ENCODE data around the gene SSTR4. TPM values are rescaled to one million over a fixed set of nuclear protein-coding genes. Genes with fewer than 3 reads are reported as not detected.
A peak's percentile ranks its signal among the peaks of the same experiment; 100 is the strongest.

Gene SSTR4
- total RNA-seq, 2 experiments from 2014 or later, result not detected

DNA sequence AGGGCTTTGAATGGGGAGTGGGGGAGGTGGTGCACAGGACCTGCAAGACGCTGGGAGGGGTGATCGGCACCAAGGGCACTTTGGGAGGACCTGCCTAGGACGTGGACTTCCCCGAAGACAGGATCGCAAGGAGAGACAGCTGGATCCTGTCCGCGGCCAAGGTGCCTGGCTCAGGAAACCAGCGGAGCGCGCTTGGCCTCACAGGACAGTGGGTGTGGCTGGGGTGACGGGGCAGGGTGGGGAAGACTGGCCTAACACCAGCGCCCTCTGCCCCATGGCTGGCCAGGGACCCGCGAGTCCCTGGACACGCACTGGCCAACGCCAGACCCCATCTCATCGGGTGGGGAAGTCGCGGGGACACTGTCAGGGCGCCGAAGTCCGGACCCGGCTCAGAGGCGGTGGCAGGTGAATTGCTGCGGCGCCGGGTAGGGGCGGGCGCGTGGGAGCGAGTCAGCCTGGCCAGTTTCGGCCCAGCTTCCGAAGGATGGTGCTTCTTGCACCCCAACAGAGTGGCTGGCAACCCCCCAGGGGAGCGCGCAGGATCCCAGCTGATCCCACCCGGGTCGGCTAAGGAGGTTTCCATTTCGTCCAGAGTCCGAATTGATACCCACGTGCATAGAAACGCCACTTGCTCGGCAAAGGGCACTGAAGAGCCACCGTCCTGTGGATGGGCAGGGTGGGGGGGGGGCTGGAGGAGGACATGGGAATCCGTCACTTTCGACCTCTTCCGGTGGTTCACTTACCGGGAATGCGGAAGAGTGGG lies 15.1 kb downstream of the SSTR4 start:
- ChIA-PET POLR2A (no interaction called here), CTCF (ENCODE audit: unreplicated experiment) (no interaction called here)
- H3K4me1 ChIP-seq (ENCODE audit: insufficient read depth, low read length, poor library complexity, severe bottlenecking), result no peaks in the 10 kb centered on the region
- H3K9me2 ChIP-seq (ENCODE audit: insufficient read depth, low read length), result no peaks in the 10 kb centered on the region
- intact Hi-C loops (cut with micrococcal nuclease; ENCODE audit: unreplicated experiment), result no loop called here
- BruUV-seq (replicated peaks), result no TSS peak
- no peak overlapping the region for H3K27ac ChIP-seq (ENCODE audit: low read depth, low read length, poor library complexity, severe bottlenecking)
- H3K36me3 ChIP-seq (ENCODE audit: insufficient read depth, low read length), result no peaks in the 10 kb centered on the region
- H3K9me3 ChIP-seq (ENCODE audit: low read length), result no peaks in the 10 kb centered on the region
- no peak overlapping the region for H3K4me3 ChIP-seq (ENCODE audit: low read depth, low read length, poor library complexity, severe bottlenecking)
- no peak for DNase-seq (ENCODE audit: low spot score)
- TF ChIP-seq, protein P1, sequence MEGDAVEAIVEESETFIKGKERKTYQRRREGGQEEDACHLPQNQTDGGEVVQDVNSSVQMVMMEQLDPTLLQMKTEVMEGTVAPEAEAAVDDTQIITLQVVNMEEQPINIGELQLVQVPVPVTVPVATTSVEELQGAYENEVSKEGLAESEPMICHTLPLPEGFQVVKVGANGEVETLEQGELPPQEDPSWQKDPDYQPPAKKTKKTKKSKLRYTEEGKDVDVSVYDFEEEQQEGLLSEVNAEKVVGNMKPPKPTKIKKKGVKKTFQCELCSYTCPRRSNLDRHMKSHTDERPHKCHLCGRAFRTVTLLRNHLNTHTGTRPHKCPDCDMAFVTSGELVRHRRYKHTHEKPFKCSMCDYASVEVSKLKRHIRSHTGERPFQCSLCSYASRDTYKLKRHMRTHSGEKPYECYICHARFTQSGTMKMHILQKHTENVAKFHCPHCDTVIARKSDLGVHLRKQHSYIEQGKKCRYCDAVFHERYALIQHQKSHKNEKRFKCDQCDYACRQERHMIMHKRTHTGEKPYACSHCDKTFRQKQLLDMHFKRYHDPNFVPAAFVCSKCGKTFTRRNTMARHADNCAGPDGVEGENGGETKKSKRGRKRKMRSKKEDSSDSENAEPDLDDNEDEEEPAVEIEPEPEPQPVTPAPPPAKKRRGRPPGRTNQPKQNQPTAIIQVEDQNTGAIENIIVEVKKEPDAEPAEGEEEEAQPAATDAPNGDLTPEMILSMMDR (conservative IDR thresholded peaks at IDR 0.05; ENCODE audit: low read length), result no peak
- TF ChIP-seq EZH2phosphoT487 (IDR thresholded peaks at IDR 0.05; ENCODE audit: borderline replicate concordance, low read depth, low read length), result no peak
- H2AFZ ChIP-seq (ENCODE audit: low read length), result no peak overlapping the region
- H3K79me2 ChIP-seq (ENCODE audit: insufficient read depth, low read depth, low read length), result no peaks in the 10 kb centered on the region
- H3K4me2 ChIP-seq (ENCODE audit: low read length), result no peak overlapping the region
- H4K20me1 ChIP-seq (ENCODE audit: insufficient read depth, low read length), result no peaks in the 10 kb centered on the region

DNA sequence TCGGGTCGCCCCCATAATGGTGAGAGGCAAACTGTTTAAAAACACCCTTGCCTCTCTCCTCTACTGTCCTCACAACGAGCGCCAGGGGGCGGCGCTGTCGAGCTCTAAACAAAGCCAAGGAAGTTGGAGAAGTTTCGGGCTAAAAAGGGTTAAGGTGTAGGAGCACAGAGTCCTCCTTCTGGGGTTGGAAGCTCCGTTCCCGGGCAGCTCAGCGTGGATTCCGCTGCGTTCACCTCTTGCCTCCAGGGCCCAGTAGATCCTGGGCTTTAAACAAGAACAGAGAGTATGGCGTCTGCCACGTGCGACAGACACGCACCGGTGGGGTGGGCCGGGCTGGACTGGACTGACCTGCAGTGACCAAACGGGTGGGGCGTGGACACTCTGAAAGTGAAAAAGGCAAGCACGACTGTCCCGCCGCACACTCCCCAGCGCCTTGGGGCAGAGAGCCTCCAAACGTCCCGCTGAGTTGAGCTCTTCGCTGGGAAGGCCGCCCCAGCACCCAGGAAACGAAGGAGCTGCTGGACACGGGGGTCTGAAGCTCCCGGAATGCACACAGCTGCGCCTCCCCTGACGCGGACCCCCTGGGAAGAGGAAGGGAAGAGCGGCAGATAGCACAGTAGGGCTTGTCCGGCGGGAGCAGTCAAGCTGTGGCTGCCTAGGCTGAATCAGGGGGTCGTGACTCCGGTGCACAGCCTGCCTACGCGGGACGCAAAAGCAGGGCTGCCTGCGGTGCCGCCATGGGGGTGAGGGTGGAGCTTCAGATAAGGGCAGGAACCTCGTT lies 15.9 kb downstream of the SSTR4 start:
- Histone ChIP-seq H3K4me1 (ENCODE audit: insufficient read depth, low read length, poor library complexity, severe bottlenecking) (no peaks in the 10 kb centered on the region), H4K20me1 (ENCODE audit: insufficient read depth, low read length) (no peaks in the 10 kb centered on the region), H3K79me2 (ENCODE audit: insufficient read depth, low read depth, low read length) (no peaks in the 10 kb centered on the region), H3K27ac (ENCODE audit: low read depth, low read length, poor library complexity, severe bottlenecking) (no peak overlapping the region), H2AFZ (ENCODE audit: low read length) (no peak overlapping the region), H3K9me3 (ENCODE audit: low read length) (no peaks in the 10 kb centered on the region), H3K4me3 (ENCODE audit: low read depth, low read length, poor library complexity, severe bottlenecking) (no peak overlapping the region), H3K36me3 (ENCODE audit: insufficient read depth, low read length) (no peaks in the 10 kb centered on the region), H3K4me2 (ENCODE audit: low read length) (no peak overlapping the region), H3K9me2 (ENCODE audit: insufficient read depth, low read length) (no peaks in the 10 kb centered on the region)
- CTCF ChIA-PET (ENCODE audit: unreplicated experiment), result no interaction called here
- TF ChIP-seq, protein P1 (conservative IDR thresholded peaks at IDR 0.05; ENCODE audit: low read length), result 0 out of 2 replicates have a peak, but pooled peaks have one; percentile 21
- TF ChIP-seq EZH2phosphoT487 (IDR thresholded peaks at IDR 0.05; ENCODE audit: borderline replicate concordance, low read depth, low read length), result no peak
- DNase-seq (ENCODE audit: low spot score), result no peak
- POLR2A ChIA-PET, result interaction anchor here (0.6 kb wide), 1 partner anchor 10 kb away, joined by 3 read pairs; no protein-coding TSS in a partner anchor
- intact Hi-C loops (cut with micrococcal nuclease; ENCODE audit: unreplicated experiment), result no loop called here
- BruUV-seq (replicated peaks), result no TSS peak

DNA sequence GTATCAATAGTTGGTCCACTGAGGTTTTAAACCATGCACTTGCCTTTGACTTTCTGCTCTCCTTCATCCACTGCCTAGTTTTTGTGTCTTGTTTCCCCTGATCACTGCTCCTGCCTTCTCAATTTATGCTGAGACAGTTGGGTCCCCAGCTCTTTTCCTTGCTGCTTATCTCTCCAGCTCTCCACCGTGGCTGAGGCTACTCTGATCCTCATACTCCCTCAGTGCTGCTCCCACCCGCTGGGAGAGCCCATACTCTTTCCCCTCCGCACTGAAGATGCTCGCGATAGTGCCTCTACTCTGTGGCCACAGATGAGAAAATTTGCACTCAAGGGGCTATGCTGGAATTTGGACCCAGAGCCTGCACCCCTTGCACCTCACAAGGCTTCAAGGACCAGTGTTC lies 17.8 kb downstream of the SSTR4 start:
- BruUV-seq (replicated peaks), result no TSS peak
- H3K27ac ChIP-seq (ENCODE audit: low read depth, low read length, poor library complexity, severe bottlenecking), result no peak overlapping the region
- no peak overlapping the region for H2AFZ ChIP-seq (ENCODE audit: low read length)
- H3K36me3 ChIP-seq (ENCODE audit: insufficient read depth, low read length), result no peaks in the 10 kb centered on the region
- no peaks in the 10 kb centered on the region for H3K79me2 ChIP-seq (ENCODE audit: insufficient read depth, low read depth, low read length)
- no peaks in the 10 kb centered on the region for H4K20me1 ChIP-seq (ENCODE audit: insufficient read depth, low read length)
- DNase-seq (ENCODE audit: low spot score), result no peak
- no peaks in the 10 kb centered on the region for H3K9me3 ChIP-seq (ENCODE audit: low read length)
- CTCF ChIA-PET (ENCODE audit: unreplicated experiment), result no interaction called here
- H3K4me2 ChIP-seq (ENCODE audit: low read length), result no peak overlapping the region
- no peak overlapping the region for H3K4me3 ChIP-seq (ENCODE audit: low read depth, low read length, poor library complexity, severe bottlenecking)
- no peaks in the 10 kb centered on the region for H3K4me1 ChIP-seq (ENCODE audit: insufficient read depth, low read length, poor library complexity, severe bottlenecking)
- no peaks in the 10 kb centered on the region for H3K9me2 ChIP-seq (ENCODE audit: insufficient read depth, low read length)
- TF ChIP-seq, protein P1 (conservative IDR thresholded peaks at IDR 0.05; ENCODE audit: low read length), result no peak
- no peak for TF ChIP-seq EZH2phosphoT487 (IDR thresholded peaks at IDR 0.05; ENCODE audit: borderline replicate concordance, low read depth, low read length)
- POLR2A ChIA-PET, result no interaction called here
- intact Hi-C loops (cut with micrococcal nuclease; ENCODE audit: unreplicated experiment), result no loop called here
